Heart left ventricle (tissue), 16 donors: ENCODE data around the gene SERPINA9. TPM values are rescaled to one million over a fixed set of nuclear protein-coding genes. Genes with fewer than 3 reads are reported as not detected.

Experiments
- ATAC-seq, 4 donors: fragments of 200-7000 bp; cut with Tn5 transposase; one replicate each; pipeline ENCODE4 v1.9.1; 2020 to 2022; ENCODE audit warnings: moderate library complexity in 4 of 4, mild to moderate bottlenecking in 3 of 4, moderate number of reproducible peaks in 1 of 4
- DNase-seq, 5 donors: peaks; one replicate each; pipeline ENCODE4 v3.0.0-alpha.2; 2020
- H3K27ac ChIP-seq, 12 donors: fragments of 200-600 bp; sonication (generic) in 4 of 12; one replicate each; pipeline versions ENCODE4 v1.5.0 to v1.8.0; 2016 to 2022; ENCODE audit warnings: mild to moderate bottlenecking in 2 of 12
- H3K27me3 ChIP-seq, 9 donors: fragments of 200-600 bp; sonication (generic) in 2 of 9; one replicate each; pipeline versions ENCODE4 v1.5.1 to v1.8.0; 2016 to 2022; ENCODE audit warnings: mild to moderate bottlenecking in 3 of 9
- H3K36me3 ChIP-seq, 9 donors: fragments of 200-600 bp; sonication (generic) in 2 of 9; one replicate each; pipeline versions ENCODE4 v1.5.0 to v1.8.0; 2018 to 2022; ENCODE audit warnings: mild to moderate bottlenecking in 2 of 9
- H3K4me1 ChIP-seq, 12 donors: fragments of 200-600 bp; sonication (generic) in 4 of 12; one replicate each; pipeline versions ENCODE4 v1.5.0 to v1.8.0; 2016 to 2022; ENCODE audit warnings: mild to moderate bottlenecking in 3 of 12
- H3K4me3 ChIP-seq, 12 donors: fragments of 200-600 bp; sonication (generic) in 4 of 12; one replicate each; pipeline versions ENCODE4 v1.5.0 to v1.8.0; 2017 to 2022; ENCODE audit warnings: mild to moderate bottlenecking in 9 of 12, moderate library complexity in 4 of 12
- H3K9me3 ChIP-seq, 12 donors: fragments of 200-600 bp; sonication (generic) in 4 of 12; one replicate each; pipeline versions ENCODE4 v1.5.0 to v1.8.0; 2016 to 2022; ENCODE audit warnings: mild to moderate bottlenecking in 1 of 12
- CTCF ChIP-seq, 12 donors: fragments of 200-600 bp; sonication (generic) in 4 of 12; IDR thresholded peaks; one replicate each; pipeline versions ENCODE4 v1.5.0 to v1.8.0; 2018 to 2022; ENCODE audit warnings: antibody characterized with exemption in 12 of 12, mild to moderate bottlenecking in 5 of 12
- POLR2A ChIP-seq, 2 donors: fragments of 450-650 bp; IDR thresholded peaks; one replicate each; pipeline ENCODE4 v1.6.1; 2017; ENCODE audit warnings: antibody characterized with exemption in 2 of 2, mild to moderate bottlenecking in 2 of 2, moderate library complexity in 2 of 2
- WGBS, 4 donors: extraction: QIAGEN DNeasy Blood & Tissue Kit in 2 of 4; methylation state at CpG; one replicate each; pipeline versions ENCODE4 v1.1.5 to v1.1.7; 2013 to 2018; 5-methylcytosine and 5-hydroxymethylcytosine counted together
- intact Hi-C, 10 donors: fragments of 100-400 bp; cut with DNase I; formaldehyde crosslinking; loops; one replicate each; pipeline versions ENCODE4 v1.11.1 to v1.14.2; 2022
- polyA plus RNA-seq, 2 donors: library from polyadenylated mRNA; stranded (reverse); fragments of 200-250 nt; gene quantifications; one replicate each; pipeline ENCODE4 v1.2.3, GENCODE V29; 2013
- total RNA-seq, 9 donors: library from RNA; depleted of rRNA in 2 of 9; stranded (reverse); fragments of >200 nt in 2 of 9; fragmentation: NEBNext Ultra II Directional in 3 of 9; extraction: Animal tissue kit (Norgen Biotek cat#: 25700) in 3 of 9; gene quantifications; one replicate each; pipeline versions ENCODE4 v1.1.0 to v1.2.4, GENCODE V29; 2016 to 2023
- donor health status: ischemic (EF 13 %, LVEDD 7.1; RV severe dilation, severe dysfunction).
- donor health status: healthy with polysubstance abuse.
- donor health status: DM: no; HTN: yes; CAD: no.
- donor health status: DM: no; HTN: no; CAD: no.
- donor health status: ischemic (EF 25% LVEDD 6.9; RV normal size, moderate dysfunction).
- donor health status: ischemic (EF 25% LVEDD 5.7; RV mildly dilated, moderate dysfunction).
- donor health status: healthy.
- donor health status: DM: yes; HTN: yes; CAD: no.
- donor health status: ischemic (EF 35%, LVEDD 5.7; RV mildly dilated, moderate dysfunction).
- donor health status: nonischemic (EF 11% LVEDD 7.7; RV severe dilation, severe dysfunction).
- donor health status: DM: yes; HTN: yes; CAD: no.
- donor health status: PGD.
- donor health status: ischemic (EF 29% LVEDD 5.4; RV normal size, mild dysfunction).
- donor health status: nonischemic (EF 23%, LVEDD 6.1; RV moderate dilation, normal function).

SERPINA9 gene
- total and polyA plus RNA-seq, 11 donors = not detected

- ATAC-seq = no peak
- Histone ChIP-seq H3K36me3 (no peaks in the 10 kb centered on the region), H3K4me3 (no peak overlapping the region), H3K27ac (no peak overlapping the region), H3K9me3 (peaks cover 0 to 7% (median 0%) of the 10 kb centered on the region in 12 donors), H3K27me3 (peaks cover 0 to 46% (median 11%) of the 10 kb centered on the region in 9 donors), H3K4me1 (no peaks in the 10 kb centered on the region)
- no peak for DNase-seq
- intact Hi-C loops = loop anchor here in 1 of 10 donors (5.0 kb wide), 1 partner anchor 60 kb away; no protein-coding TSS in a partner anchor
- TF ChIP-seq CTCF (IDR thresholded peaks at IDR 0.05) = no peak
- TF ChIP-seq POLR2A (IDR thresholded peaks at IDR 0.05) = no peak
- 77 to 86% (median 82%) methylated on average over 9 of the region's 9 CpGs for WGBS, 4 donors
Measured at GRCh38 chr14:94427016-94427613, 48.9 kb downstream of the SERPINA9 start.

- TF ChIP-seq CTCF (IDR thresholded peaks at IDR 0.05) (no peak), POLR2A (IDR thresholded peaks at IDR 0.05) (no peak)
- no peak overlapping the region for H3K27ac ChIP-seq
- ATAC-seq (no peak), DNase-seq (no peak)
- H3K4me1 ChIP-seq = no peaks in the 10 kb centered on the region
- H3K36me3 ChIP-seq = no peaks in the 10 kb centered on the region
- intact Hi-C loops = loop anchor here in 1 of 10 donors (5.0 kb wide), 1 partner anchor 61 kb away; no protein-coding TSS in a partner anchor
- WGBS, 4 donors = 73 to 79% (median 77%) methylated on average over 4 of the region's 4 CpGs
- H3K4me3 ChIP-seq = no peak overlapping the region
- peaks cover 0 to 6% (median 0%) of the 10 kb centered on the region in 12 donors for H3K9me3 ChIP-seq
- peaks cover 0 to 46% (median 13%) of the 10 kb centered on the region in 9 donors for H3K27me3 ChIP-seq
Measured at GRCh38 chr14:94426526-94426925, 49.5 kb downstream of the SERPINA9 start.

- 41 to 54% (median 46%) methylated on average over 3 of the region's 3 CpGs for WGBS, 4 donors
- DNase-seq = no peak
- no peak for ATAC-seq
- no peaks in the 10 kb centered on the region for H3K36me3 ChIP-seq
- intact Hi-C loops = loop anchor here in 1 of 10 donors (5.0 kb wide), 1 partner anchor 63 kb away; no protein-coding TSS in a partner anchor
- H3K27ac ChIP-seq = no peak overlapping the region
- no peaks in the 10 kb centered on the region for H3K4me1 ChIP-seq
- peaks cover 0 to 54% (median 16%) of the 10 kb centered on the region in 9 donors for H3K27me3 ChIP-seq
- H3K4me3 ChIP-seq = no peak overlapping the region
- no peaks in the 10 kb centered on the region for H3K9me3 ChIP-seq
- TF ChIP-seq CTCF (IDR thresholded peaks at IDR 0.05) (no peak), POLR2A (IDR thresholded peaks at IDR 0.05) (no peak)
Measured at GRCh38 chr14:94424371-94424770, 51.6 kb downstream of the SERPINA9 start.

GRCh38 chr14:94423453-94424056, 52.4 kb downstream of the SERPINA9 start:
- peak in 1 of 4 donors; percentile 48 for ATAC-seq
- DNase-seq = peak; percentile 27 to 75 (median 49)
- no peak for TF ChIP-seq POLR2A (IDR thresholded peaks at IDR 0.05)
- peak in 11 of 12 donors; percentile 35 to 63 (median 49) for TF ChIP-seq CTCF (IDR thresholded peaks at IDR 0.05)
- H3K4me3 ChIP-seq = no peak overlapping the region
- H3K27me3 ChIP-seq = peaks cover 0 to 54% (median 11%) of the 10 kb centered on the region in 9 donors
- H3K4me1 ChIP-seq = no peaks in the 10 kb centered on the region
- H3K27ac ChIP-seq = no peak overlapping the region
- H3K36me3 ChIP-seq = no peaks in the 10 kb centered on the region
- H3K9me3 ChIP-seq = no peaks in the 10 kb centered on the region
- intact Hi-C loops = loop anchor here in 1 of 10 donors (5.0 kb wide), 1 partner anchor 64 kb away; no protein-coding TSS in a partner anchor
- 10 to 14% (median 10%) methylated on average over 13 of the region's 13 CpGs for WGBS, 4 donors
